Fibroblast of mammary gland (primary cell): ENCODE results near the gene MAP1LC3B.
A peak's percentile ranks its signal among the peaks of the same experiment; 100 is the strongest.

Source experiments
- DNase-seq: peaks from one replicate; pipeline ENCODE4 v3.0.0-alpha.2; 2010; ENCODE audit warnings: low read depth
- H3K4me3 ChIP-seq: 2 replicates; pipeline ENCODE4 v1.5.1; 2011; ENCODE audit warnings: low read depth, mild to moderate bottlenecking, low read length, moderate library complexity; ENCODE audit not compliant: control insufficient read depth
- TF ChIP-seq, protein P1 (sequence below): conservative IDR thresholded peaks from 2 replicates; pipeline ENCODE4 v1.5.1; 2011; ENCODE audit warnings: low read depth, low read length, inconsistent platforms; ENCODE audit not compliant: control insufficient read depth, insufficient read depth

Gene MAP1LC3B

DNA sequence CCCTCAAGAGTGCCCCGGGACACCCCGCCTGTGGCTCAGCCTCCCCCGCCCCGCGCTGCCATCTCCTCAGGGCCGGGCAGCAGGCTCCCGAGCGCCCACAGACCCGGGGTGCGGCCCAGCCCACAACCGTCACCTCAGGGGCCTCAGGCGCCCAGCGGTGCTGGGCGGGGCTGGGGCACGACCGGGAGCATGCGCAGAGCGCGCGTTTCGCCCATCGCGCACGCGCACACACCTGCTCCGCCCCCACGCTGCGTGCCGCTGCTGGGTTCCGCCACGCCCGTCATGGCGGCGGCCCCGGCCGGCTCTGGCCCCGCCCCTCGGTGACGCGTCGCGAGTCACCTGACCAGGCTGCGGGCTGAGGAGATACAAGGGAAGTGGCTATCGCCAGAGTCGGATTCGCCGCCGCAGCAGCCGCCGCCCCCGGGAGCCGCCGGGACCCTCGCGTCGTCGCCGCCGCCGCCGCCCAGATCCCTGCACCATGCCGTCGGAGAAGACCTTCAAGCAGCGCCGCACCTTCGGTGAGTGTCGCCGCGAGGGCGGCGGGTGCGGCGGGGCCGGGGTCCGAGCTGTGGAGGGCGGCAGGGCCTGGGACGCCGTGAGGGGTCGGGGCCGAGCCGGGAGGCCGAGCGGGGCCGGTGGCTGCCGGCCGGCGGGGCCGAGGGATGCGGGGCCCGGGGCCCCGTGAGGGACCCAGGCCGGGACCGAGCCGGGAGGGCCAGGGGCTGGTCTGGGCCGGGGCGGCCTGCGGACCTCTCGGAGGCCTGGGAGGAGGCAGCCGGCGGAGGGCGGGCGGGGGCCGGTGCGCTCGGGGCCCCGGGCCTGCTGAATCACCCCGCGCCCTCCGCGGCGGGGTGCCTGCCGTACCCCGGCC, at the start of gene MAP1LC3B:
MAP1LC3B (plus strand) TSS at position 387 of the 871 bp plus-strand sequence; CDS start at position 479, 92 bp downstream.
- DNase-seq: peak; percentile 93
- TF ChIP-seq, protein P1, sequence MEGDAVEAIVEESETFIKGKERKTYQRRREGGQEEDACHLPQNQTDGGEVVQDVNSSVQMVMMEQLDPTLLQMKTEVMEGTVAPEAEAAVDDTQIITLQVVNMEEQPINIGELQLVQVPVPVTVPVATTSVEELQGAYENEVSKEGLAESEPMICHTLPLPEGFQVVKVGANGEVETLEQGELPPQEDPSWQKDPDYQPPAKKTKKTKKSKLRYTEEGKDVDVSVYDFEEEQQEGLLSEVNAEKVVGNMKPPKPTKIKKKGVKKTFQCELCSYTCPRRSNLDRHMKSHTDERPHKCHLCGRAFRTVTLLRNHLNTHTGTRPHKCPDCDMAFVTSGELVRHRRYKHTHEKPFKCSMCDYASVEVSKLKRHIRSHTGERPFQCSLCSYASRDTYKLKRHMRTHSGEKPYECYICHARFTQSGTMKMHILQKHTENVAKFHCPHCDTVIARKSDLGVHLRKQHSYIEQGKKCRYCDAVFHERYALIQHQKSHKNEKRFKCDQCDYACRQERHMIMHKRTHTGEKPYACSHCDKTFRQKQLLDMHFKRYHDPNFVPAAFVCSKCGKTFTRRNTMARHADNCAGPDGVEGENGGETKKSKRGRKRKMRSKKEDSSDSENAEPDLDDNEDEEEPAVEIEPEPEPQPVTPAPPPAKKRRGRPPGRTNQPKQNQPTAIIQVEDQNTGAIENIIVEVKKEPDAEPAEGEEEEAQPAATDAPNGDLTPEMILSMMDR: no peak
- H3K4me3 ChIP-seq: peak within 1 kb of the TSS; percentile 85

DNA sequence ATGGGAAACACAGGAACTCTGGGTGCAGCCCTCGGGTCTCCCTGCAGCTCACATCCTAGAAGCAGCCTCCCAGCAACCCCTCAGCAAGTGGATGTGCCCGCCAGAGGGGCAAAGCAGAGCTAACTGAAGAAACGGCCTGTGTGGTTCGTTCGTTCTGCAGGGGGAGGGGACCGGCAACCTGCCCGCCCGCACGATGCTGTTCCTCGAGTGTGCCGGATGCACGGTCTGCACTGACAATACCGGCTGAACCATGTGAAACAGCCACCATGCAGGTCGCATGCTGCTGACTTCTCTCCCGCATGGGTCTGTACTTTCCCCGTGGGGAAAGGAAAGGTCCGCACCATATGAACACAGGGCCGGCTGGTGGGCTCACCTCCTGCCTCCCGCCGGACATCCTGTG, 49.6 kb upstream of the MAP1LC3B start:
- TF ChIP-seq, protein P1: no peak
- H3K4me3 ChIP-seq: no peak overlapping the region
- DNase-seq: no peak

DNA sequence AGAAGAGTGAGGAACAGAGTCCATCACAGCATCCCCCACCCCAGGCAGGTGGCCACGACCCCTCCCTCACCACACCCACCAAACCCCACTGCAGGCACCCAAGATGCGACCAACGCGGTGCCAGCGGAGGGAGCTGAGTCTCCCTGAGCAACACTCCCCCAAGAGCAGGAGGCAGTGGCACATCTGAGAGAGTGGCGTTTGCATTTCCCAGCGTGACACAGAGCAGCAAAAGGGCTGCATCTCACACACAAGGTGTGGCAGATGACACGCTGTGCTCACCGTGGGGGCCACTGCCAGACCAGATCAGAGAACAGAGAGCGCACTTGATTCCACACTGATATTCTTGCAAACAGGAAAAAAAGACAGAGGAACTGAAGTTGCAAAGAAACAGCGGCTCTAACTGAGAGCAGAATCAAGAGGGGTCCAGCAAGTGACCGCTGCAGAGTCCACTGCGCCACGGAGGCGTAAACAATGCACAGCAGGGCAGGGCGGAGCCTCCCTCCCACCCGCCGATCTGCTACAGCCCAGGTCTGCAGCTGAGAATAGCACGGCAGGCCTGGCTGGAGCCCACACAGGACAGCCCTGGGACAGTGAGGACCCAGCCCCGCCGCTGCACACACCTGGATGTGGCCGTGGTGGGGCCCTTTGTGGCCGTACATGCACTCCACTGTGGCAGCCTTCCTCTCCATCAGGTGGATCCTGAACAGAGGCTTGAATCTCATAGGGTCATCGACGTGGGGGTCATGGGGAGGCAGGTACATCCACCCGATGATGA, 49.0 kb upstream of the MAP1LC3B start:
- no peak for DNase-seq
- TF ChIP-seq, protein P1: no peak
- no peak overlapping the region for H3K4me3 ChIP-seq

DNA sequence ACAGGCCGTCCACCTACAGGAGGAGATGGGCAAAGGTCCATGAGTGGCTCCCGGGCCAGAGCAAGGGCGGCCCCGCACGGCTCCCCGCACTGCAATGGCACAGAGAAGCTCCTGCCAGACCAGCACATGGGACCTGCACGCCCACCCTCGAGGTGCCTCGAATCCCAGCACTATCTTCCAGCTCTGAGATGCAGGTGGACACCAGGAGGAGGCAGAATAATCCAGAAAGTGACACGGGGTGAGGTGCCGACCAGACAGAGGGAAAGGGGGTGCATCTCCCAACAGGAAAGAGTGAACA, 48.4 kb upstream of the MAP1LC3B start:
- TF ChIP-seq, protein P1: no peak
- DNase-seq: no peak
- no peak overlapping the region for H3K4me3 ChIP-seq

DNA sequence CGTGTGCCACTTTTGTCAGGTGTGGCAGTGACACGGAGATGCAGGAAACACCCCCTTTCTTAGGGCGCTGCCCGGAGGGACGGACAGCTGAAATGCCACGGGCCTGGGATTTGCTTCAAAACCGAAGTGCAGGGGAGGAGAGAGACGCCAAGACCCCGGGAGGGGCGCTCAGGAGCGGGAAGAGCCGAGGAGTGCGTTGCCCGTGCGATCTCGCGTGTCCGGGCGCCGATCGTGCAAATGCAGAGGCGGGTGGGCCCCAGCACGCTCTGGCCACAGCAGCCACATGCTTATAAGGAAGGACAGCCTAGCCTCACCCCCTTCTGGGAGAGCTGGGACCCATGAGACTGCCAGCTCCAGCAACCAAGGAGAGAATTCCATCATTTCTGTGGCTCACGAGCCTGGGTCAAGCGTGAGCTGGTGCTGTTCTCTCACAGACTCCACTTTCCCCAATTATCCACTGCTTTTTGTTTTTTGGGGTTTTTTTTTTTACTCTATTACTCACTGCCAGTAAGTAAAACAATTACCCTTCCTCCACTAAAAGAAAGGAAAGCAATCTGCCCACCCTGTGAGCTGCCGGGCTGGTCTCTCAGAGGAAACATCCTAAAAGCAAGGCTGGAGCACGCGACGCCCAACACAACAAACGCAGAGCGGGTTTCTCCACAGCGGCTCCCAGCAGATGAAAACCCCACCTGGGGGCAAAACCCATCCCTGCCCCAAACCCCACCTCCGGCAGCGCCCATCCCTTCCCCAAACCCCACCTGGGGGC, 47.8 kb upstream of the MAP1LC3B start:
- DNase-seq: no peak
- TF ChIP-seq, protein P1: no peak
- H3K4me3 ChIP-seq: no peak overlapping the region

DNA sequence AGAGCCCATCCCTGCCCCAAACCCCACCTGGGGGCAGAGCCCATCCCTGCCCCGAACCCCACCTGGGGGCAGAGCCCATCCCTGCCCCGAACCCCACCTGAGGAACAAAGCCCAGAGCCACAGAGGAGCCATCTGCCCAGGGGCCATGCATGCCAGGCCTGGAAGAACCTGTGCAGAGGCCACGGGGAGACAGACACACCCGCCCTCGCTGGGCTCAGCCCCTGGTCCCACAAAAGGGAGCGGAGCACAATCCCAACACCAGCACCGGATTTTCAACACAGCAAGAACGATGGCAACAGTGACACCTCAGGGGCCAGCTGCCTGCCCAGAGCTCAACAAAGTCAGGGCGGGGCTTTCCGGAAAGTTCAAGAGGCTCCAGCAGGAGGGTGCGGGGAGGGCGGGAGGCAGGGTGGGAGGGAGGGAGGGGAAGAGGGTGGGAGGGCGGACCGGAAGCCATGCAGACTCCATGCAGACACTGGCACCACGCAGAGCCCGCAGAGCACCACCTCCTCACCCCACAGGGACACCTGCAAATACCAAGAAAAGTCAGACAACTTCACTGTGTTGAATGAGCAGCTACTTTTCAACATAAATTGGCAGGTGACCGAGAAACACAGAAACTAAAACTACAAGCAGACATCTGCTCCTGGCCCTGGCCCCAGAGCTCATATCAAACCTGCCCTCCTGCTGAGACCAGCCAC, 47.1 kb upstream of the MAP1LC3B start:
- no peak overlapping the region for H3K4me3 ChIP-seq
- TF ChIP-seq, protein P1: no peak
- DNase-seq: no peak
